Bronchial epithelial cell (primary cell): Measurements from ENCODE around the gene NTF3. TPM values are rescaled to one million over a fixed set of nuclear protein-coding genes. Genes with fewer than 3 reads are reported as not detected.
A peak's percentile ranks its signal among the peaks of the same experiment; 100 is the strongest.

Experiments used
- DNase-seq: peaks from one replicate; pipeline ENCODE4 v3.0.0-alpha.2; 2010; ENCODE audit warnings: low read depth
- FAIRE-seq: peaks from 2 replicates; lab custom pipeline; 2011; peaks lifted over from hg19 to GRCh38; lab: Jason Lieb, UNC
- H3K27me3 ChIP-seq: 2 replicates; pipeline ENCODE4 v1.5.1; 2011; ENCODE audit warnings: low read length; ENCODE audit not compliant: control insufficient read depth, insufficient read depth
- H3K36me3 ChIP-seq: 2 replicates; pipeline ENCODE4 v1.5.1; 2011; ENCODE audit warnings: low read length; ENCODE audit not compliant: control insufficient read depth, insufficient read depth
- H3K4me3 ChIP-seq: 2 replicates; pipeline ENCODE4 v1.5.1; 2011; ENCODE audit warnings: mild to moderate bottlenecking, low read depth, low read length, control low read depth
- CTCF ChIP-seq: IDR thresholded peaks from 2 replicates; pipeline ENCODE4 v1.5.1; 2011; ENCODE audit warnings: mild to moderate bottlenecking, moderate library complexity, low read length, control low read depth, inconsistent platforms; ENCODE audit not compliant: insufficient read depth, severe bottlenecking
- total RNA-seq: library from RNA; depleted of rRNA; stranded (reverse); fragments of >200 nt; gene quantifications from 2 replicates; pipeline ENCODE4 v1.2.1, GENCODE V29; 2014

Gene NTF3
- total RNA-seq, 1 donor from 2014 or later: not detected

- Histone ChIP-seq H3K27me3 (no peaks in the 10 kb centered on the region), H3K36me3 (no peaks in the 10 kb centered on the region), H3K4me3 (no peak overlapping the region)
- DNase-seq: no peak
- no peak for TF ChIP-seq CTCF
- FAIRE-seq: no peak
Measured at GRCh38 chr12:5456030-5456429, 24.1 kb downstream of the NTF3 start.

GRCh38 chr12:5456906-5457305 lies 25.0 kb downstream of the NTF3 start:
- H3K36me3 ChIP-seq: no peaks in the 10 kb centered on the region
- H3K27me3 ChIP-seq: no peaks in the 10 kb centered on the region
- peak; percentile 88 for FAIRE-seq
- TF ChIP-seq CTCF: no peak
- no peak overlapping the region for H3K4me3 ChIP-seq
- DNase-seq: peak; percentile 50

GRCh38 chr12:5458229-5459050 lies 26.5 kb downstream of the NTF3 start:
- TF ChIP-seq CTCF: no peak
- no peak for FAIRE-seq
- no peak overlapping the region for H3K4me3 ChIP-seq
- DNase-seq: peak; percentile 55
- no peaks in the 10 kb centered on the region for H3K36me3 ChIP-seq
- no peaks in the 10 kb centered on the region for H3K27me3 ChIP-seq

GRCh38 chr12:5459051-5459782 lies 27.3 kb downstream of the NTF3 start:
- H3K4me3 ChIP-seq: no peak overlapping the region
- H3K27me3 ChIP-seq: no peaks in the 10 kb centered on the region
- no peak for FAIRE-seq
- no peak for DNase-seq
- H3K36me3 ChIP-seq: no peaks in the 10 kb centered on the region
- no peak for TF ChIP-seq CTCF

GRCh38 chr12:5460817-5461216 lies 28.9 kb downstream of the NTF3 start:
- FAIRE-seq (no peak), DNase-seq (no peak)
- no peaks in the 10 kb centered on the region for H3K27me3 ChIP-seq
- no peak overlapping the region for H3K4me3 ChIP-seq
- no peaks in the 10 kb centered on the region for H3K36me3 ChIP-seq
- TF ChIP-seq CTCF: no peak
